GM23248 (cell line): ENCODE measurements around the gene DACH1.

ENCODE experiments used
- EZH2 ChIP-seq: fragments of 200-600 bp; sonication (generic); IDR thresholded peaks from 2 replicates; pipeline ENCODE4 v1.6.1; 2018; ENCODE audit warnings: antibody characterized with exemption, mild to moderate bottlenecking; ENCODE audit not compliant: insufficient read depth, poor library complexity, severe bottlenecking
- EZH2phosphoT487 ChIP-seq: fragments of 200-600 bp; sonication (generic); IDR thresholded peaks from 2 replicates; pipeline ENCODE4 v1.6.1; 2018; ENCODE audit warnings: antibody characterized with exemption, moderate library complexity, mild to moderate bottlenecking, low read depth; ENCODE audit not compliant: insufficient read depth

DNA sequence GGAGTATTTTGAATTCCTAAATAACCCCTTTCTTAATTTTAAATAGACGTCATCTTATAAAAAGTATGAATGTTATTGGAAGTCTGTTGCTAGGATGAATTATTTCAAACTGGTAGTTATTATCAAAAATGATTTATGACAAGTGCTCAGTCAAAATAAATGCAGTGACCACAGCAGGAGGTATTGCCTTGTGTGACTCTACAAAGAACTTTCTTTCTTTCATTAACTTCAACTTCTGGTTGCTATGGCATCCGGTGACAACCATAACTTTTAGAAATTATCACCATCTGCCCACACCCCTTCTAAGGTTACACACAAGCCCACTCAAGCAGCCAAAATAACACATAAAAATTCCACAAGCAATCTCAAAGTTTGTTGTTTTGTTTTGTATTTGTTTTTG, 189.9 kb downstream of the DACH1 start:
- TF ChIP-seq EZH2 = no peak
- TF ChIP-seq EZH2phosphoT487 = no peak
